HepG2 (cell line): ENCODE data around the gene MCC. TPM values are rescaled to one million over a fixed set of nuclear protein-coding genes. Genes with fewer than 3 reads are reported as not detected.

Experiments used
- ELF4 ChIP-seq: sonication (generic); formaldehyde crosslinking; IDR thresholded peaks from 2 replicates; pipeline ENCODE4 v1.5.0; 2020; ENCODE audit warnings: missing genetic modification reagents, mild to moderate bottlenecking, moderate library complexity, borderline replicate concordance
- HOXA9 ChIP-seq: sonication (generic); formaldehyde crosslinking; IDR thresholded peaks from 2 replicates; pipeline ENCODE4 v1.8.1; 2022; ENCODE audit warnings: missing genetic modification reagents, mild to moderate bottlenecking, moderate library complexity, borderline replicate concordance
- NFYC ChIP-seq: IDR thresholded peaks from 2 replicates; pipeline ENCODE4 v1.6.1; 2016; ENCODE audit warnings: missing genetic modification reagents, missing compliant biosample characterization
- NKX3-1 ChIP-seq: sonication (generic); formaldehyde crosslinking; IDR thresholded peaks from 2 replicates; pipeline ENCODE4 v1.5.0; 2020; ENCODE audit warnings: missing genetic modification reagents
- NR2F2 ChIP-seq: IDR thresholded peaks from 2 replicates; pipeline ENCODE4 v1.6.1; 2012; ENCODE audit warnings: low read depth, inconsistent platforms, borderline replicate concordance
- RXRA ChIP-seq: sonication (generic); formaldehyde crosslinking; IDR thresholded peaks from 2 replicates; pipeline ENCODE4 v1.5.1; 2020; ENCODE audit warnings: missing genetic modification reagents
- SNAPC4 ChIP-seq: sonication (generic); formaldehyde crosslinking; IDR thresholded peaks from 2 replicates; pipeline ENCODE4 v1.4.0; 2020; ENCODE audit warnings: mild to moderate bottlenecking, missing genetic modification reagents
- XRCC5 ChIP-seq: fragments of 200-400 bp; formaldehyde crosslinking; optimal IDR thresholded peaks from 2 replicates; pipeline ENCODE3; 2017; ENCODE audit warnings: mild to moderate bottlenecking, low read length
- ZNF446 ChIP-seq: sonication (generic); formaldehyde crosslinking; IDR thresholded peaks from 2 replicates; pipeline ENCODE4 v1.5.0; 2020; ENCODE audit warnings: mild to moderate bottlenecking, missing genetic modification reagents
- ZNF512B ChIP-seq: sonication (generic); formaldehyde crosslinking; IDR thresholded peaks from 2 replicates; pipeline ENCODE4 v1.5.1; 2020; ENCODE audit warnings: missing genetic modification reagents, mild to moderate bottlenecking, borderline replicate concordance
- ZNF713 ChIP-seq: sonication (generic); formaldehyde crosslinking; IDR thresholded peaks from 2 replicates; pipeline ENCODE4 v1.4.0; 2020; ENCODE audit warnings: mild to moderate bottlenecking, missing genetic modification reagents
- polyA plus RNA-seq, 8 experiments: library from polyadenylated mRNA; depleted of rRNA in 3 of 8; stranded (reverse) in 7 of 8; unstranded in 1 of 8; fragments of >200 nt; fragmentation: Illumina TruSeq in 4 of 8; extraction: Trizol in 4 of 8; gene quantifications; 2 replicates each; pipeline versions ENCODE4 v1.2.1 to v1.2.3, GENCODE V29; 2011 to 2016; ENCODE audit warnings: low read depth in 4 of 8, missing spikeins in 1 of 8, mixed read lengths in 1 of 8; ENCODE audit not compliant: insufficient read depth in 1 of 8
- total RNA-seq, 5 experiments: library from RNA; depleted of rRNA; stranded (reverse); fragments of >200 nt; fragmentation: Illumina TruSeq; extraction: Trizol; gene quantifications; 2 replicates each; pipeline ENCODE4 v1.2.3, GENCODE V29; 2016; ENCODE audit warnings: low read depth in 1 of 5
- TF ChIP-seq, protein P1 (sequence below): sonication (generic); formaldehyde crosslinking; IDR thresholded peaks from 2 replicates; pipeline ENCODE4 v1.4.0; 2020; ENCODE audit warnings: missing genetic modification reagents
- TF ChIP-seq, protein P2 (sequence below): sonication (generic); formaldehyde crosslinking; IDR thresholded peaks from 2 replicates; pipeline ENCODE4 v1.5.1; 2020; ENCODE audit warnings: missing genetic modification reagents, mild to moderate bottlenecking, borderline replicate concordance
- TF ChIP-seq, protein P3 (sequence below): IDR thresholded peaks from 2 replicates; pipeline ENCODE4 v1.4.0; 2020; ENCODE audit warnings: mild to moderate bottlenecking, missing genetic modification reagents

Gene MCC
- total and polyA plus RNA-seq, 2 of the 13 experiments (the other 11 are each of a cell fraction or from before 2014, with no cell fraction given), result 0.55 to 2.4 TPM

GRCh38 chr5:113488645-113489184 is 462 bp upstream of the MCC start (continued):
- TF ChIP-seq SNAPC4 (CRISPR knock-in tag) (no peak), ELF4 (CRISPR knock-in tag) (no peak), HOXA9 (CRISPR knock-in tag) (no peak), ZNF446 (CRISPR knock-in tag) (no peak), ZNF713 (CRISPR knock-in tag) (no peak), RXRA (CRISPR knock-in tag) (no peak), XRCC5 (peak; percentile 10), NKX3-1 (CRISPR knock-in tag) (no peak), ZNF512B (no peak), NR2F2 (no peak), NFYC (CRISPR knock-in tag) (0 out of 2 replicates have a peak, but pooled peaks have one; percentile 5)
- TF ChIP-seq, protein P1, sequence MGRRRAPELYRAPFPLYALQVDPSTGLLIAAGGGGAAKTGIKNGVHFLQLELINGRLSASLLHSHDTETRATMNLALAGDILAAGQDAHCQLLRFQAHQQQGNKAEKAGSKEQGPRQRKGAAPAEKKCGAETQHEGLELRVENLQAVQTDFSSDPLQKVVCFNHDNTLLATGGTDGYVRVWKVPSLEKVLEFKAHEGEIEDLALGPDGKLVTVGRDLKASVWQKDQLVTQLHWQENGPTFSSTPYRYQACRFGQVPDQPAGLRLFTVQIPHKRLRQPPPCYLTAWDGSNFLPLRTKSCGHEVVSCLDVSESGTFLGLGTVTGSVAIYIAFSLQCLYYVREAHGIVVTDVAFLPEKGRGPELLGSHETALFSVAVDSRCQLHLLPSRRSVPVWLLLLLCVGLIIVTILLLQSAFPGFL (CRISPR knock-in tag), result no peak
- TF ChIP-seq, protein P2, sequence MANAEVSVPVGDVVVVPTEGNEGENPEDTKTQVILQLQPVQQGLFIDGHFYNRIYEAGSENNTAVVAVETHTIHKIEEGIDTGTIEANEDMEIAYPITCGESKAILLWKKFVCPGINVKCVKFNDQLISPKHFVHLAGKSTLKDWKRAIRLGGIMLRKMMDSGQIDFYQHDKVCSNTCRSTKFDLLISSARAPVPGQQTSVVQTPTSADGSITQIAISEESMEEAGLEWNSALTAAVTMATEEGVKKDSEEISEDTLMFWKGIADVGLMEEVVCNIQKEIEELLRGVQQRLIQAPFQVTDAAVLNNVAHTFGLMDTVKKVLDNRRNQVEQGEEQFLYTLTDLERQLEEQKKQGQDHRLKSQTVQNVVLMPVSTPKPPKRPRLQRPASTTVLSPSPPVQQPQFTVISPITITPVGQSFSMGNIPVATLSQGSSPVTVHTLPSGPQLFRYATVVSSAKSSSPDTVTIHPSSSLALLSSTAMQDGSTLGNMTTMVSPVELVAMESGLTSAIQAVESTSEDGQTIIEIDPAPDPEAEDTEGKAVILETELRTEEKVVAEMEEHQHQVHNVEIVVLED, result 0 out of 2 replicates have a peak, but pooled peaks have one; percentile 2
- TF ChIP-seq, protein P3, sequence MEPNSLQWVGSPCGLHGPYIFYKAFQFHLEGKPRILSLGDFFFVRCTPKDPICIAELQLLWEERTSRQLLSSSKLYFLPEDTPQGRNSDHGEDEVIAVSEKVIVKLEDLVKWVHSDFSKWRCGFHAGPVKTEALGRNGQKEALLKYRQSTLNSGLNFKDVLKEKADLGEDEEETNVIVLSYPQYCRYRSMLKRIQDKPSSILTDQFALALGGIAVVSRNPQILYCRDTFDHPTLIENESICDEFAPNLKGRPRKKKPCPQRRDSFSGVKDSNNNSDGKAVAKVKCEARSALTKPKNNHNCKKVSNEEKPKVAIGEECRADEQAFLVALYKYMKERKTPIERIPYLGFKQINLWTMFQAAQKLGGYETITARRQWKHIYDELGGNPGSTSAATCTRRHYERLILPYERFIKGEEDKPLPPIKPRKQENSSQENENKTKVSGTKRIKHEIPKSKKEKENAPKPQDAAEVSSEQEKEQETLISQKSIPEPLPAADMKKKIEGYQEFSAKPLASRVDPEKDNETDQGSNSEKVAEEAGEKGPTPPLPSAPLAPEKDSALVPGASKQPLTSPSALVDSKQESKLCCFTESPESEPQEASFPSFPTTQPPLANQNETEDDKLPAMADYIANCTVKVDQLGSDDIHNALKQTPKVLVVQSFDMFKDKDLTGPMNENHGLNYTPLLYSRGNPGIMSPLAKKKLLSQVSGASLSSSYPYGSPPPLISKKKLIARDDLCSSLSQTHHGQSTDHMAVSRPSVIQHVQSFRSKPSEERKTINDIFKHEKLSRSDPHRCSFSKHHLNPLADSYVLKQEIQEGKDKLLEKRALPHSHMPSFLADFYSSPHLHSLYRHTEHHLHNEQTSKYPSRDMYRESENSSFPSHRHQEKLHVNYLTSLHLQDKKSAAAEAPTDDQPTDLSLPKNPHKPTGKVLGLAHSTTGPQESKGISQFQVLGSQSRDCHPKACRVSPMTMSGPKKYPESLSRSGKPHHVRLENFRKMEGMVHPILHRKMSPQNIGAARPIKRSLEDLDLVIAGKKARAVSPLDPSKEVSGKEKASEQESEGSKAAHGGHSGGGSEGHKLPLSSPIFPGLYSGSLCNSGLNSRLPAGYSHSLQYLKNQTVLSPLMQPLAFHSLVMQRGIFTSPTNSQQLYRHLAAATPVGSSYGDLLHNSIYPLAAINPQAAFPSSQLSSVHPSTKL (CRISPR knock-in tag), result 0 out of 2 replicates have a peak, but pooled peaks have one; percentile 16
